ENCODE data around the gene PANX3. TPM values are rescaled to one million over a fixed set of nuclear protein-coding genes. Genes with fewer than 3 reads are reported as not detected.

The PANX3 gene, protein sequence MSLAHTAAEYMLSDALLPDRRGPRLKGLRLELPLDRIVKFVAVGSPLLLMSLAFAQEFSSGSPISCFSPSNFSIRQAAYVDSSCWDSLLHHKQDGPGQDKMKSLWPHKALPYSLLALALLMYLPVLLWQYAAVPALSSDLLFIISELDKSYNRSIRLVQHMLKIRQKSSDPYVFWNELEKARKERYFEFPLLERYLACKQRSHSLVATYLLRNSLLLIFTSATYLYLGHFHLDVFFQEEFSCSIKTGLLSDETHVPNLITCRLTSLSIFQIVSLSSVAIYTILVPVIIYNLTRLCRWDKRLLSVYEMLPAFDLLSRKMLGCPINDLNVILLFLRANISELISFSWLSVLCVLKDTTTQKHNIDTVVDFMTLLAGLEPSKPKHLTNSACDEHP
- not detected for total RNA-seq

DNA sequence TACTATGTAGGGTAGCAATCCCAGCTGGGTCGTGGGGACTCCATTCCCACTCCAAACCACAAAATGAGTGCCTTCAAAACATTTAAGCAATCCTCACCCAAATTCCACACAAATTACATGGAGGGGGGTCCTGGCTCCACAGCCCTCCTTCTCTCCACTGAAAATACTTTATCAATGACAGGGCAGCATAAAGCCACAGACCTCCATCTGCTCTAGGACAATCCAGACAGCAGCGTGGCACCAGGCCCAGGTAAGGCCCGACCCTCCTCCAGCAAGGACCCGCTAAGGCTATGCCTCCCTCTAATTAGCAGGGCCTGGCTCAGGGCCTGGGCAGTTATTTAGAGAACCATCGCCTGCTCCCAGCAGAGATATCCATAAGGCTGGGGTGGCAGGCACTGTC lies at the start of gene PANX3:
Gene PANX3, plus strand, starts transcription at position 365 of the 400 bp plus-strand sequence. CDS start 129 bp downstream, outside the sequence.
- Mint-ChIP-seq H3K27ac (no peak within 1 kb of the TSS), H3K36me3 (ENCODE audit: low read depth) (no peaks in the 10 kb centered on the region), H3K27me3 (no peaks in the 10 kb centered on the region), H3K4me3 (no peak within 1 kb of the TSS), H3K4me1 (peaks cover 9% of the 10 kb centered on the region), H3K9me3 (no peaks in the 10 kb centered on the region)
- POLR2A ChIA-PET, result no interaction called here
- CTCF ChIA-PET, result interaction anchor here (1.6 kb wide), 1 partner anchor 803 kb away, joined by 3 read pairs; no protein-coding TSS in a partner anchor
- no peak for DNase-seq

GRCh38 chr11:124569697-124570096 lies 41.5 kb upstream of the PANX3 start, which contains the start of gene OR8A1:
OR8A1 (plus strand) TSS chr11:124569997; CDS start chr11:124570120, 123 bp downstream.
- Mint-ChIP-seq H3K27ac (no peak within 1 kb of the TSS), H3K4me3 (no peak within 1 kb of the TSS), H3K27me3 (peaks cover 10% of the 10 kb centered on the region)

DNA sequence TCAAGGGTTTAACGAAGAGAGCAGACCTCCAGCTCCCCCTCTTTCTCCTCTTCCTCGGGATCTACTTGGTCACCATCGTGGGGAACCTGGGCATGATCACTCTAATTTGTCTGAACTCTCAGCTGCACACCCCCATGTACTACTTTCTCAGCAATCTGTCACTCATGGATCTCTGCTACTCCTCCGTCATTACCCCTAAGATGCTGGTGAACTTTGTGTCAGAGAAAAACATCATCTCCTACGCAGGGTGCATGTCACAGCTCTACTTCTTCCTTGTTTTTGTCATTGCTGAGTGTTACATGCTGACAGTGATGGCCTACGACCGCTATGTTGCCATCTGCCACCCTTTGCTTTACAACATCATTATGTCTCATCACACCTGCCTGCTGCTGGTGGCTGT lies 41.1 kb upstream of the PANX3 start:
- Mint-ChIP-seq H3K36me3 (ENCODE audit: low read depth) (no peaks in the 10 kb centered on the region), H3K4me1 (no peaks in the 10 kb centered on the region), H3K27ac (no peak overlapping the region), H3K9me3 (no peaks in the 10 kb centered on the region), H3K4me3 (no peak overlapping the region), H3K27me3 (peaks cover 12% of the 10 kb centered on the region)
- no peak for DNase-seq
- CTCF ChIA-PET, result no interaction called here
- POLR2A ChIA-PET, result no interaction called here

More at GRCh38 chr11:124569697-124570096, 41.5 kb upstream of the PANX3 start, which contains the start of gene OR8A1:
- CTCF ChIA-PET, result no interaction called here
- Mint-ChIP-seq H3K36me3 (ENCODE audit: low read depth) (no peaks in the 10 kb centered on the region), H3K9me3 (no peaks in the 10 kb centered on the region), H3K4me1 (no peaks in the 10 kb centered on the region)
- POLR2A ChIA-PET, result no interaction called here
- DNase-seq, result no peak

DNA sequence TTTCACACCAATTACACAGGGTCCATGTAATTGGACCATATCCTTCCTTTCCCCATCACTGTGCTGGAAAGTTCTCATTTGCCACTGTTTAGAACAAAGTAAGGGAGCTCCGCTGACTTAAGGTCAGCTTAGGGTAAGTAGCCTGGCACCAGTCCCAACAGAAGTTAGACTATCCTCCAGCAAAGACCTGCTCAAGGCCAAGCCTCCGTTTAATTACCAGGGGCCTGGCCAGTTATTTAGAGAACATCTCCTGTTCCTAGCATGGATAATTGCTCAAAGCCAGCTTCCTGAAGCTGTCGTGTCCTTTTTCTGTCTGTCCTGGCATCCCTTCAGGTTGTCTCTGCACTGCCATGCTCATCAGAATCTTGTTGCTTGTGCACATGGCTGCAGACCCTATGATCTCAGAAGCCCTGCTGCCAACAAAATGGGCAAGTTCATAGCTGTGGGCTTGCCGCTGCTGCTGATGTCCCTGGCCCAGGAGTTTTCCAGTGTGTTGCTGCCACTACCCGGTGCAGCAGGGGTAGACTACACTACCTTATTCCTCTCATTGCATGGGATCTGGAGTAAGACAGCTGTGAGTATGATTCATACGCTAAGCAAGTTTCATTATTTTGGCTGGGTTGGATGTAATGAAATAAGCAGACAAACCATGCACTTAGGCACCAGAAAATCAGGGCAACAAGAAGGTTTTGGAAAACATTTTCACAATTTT lies 33.4 kb upstream of the PANX3 start:
- H3K36me3 Mint-ChIP-seq (ENCODE audit: low read depth), result no peaks in the 10 kb centered on the region
- DNase-seq, result no peak
- CTCF ChIA-PET, result no interaction called here
- POLR2A ChIA-PET, result no interaction called here
- H3K27ac Mint-ChIP-seq, result no peak overlapping the region
- no peak overlapping the region for H3K4me3 Mint-ChIP-seq
- H3K9me3 Mint-ChIP-seq, result no peaks in the 10 kb centered on the region
- peaks cover 13% of the 10 kb centered on the region for H3K27me3 Mint-ChIP-seq
- H3K4me1 Mint-ChIP-seq, result no peaks in the 10 kb centered on the region

DNA sequence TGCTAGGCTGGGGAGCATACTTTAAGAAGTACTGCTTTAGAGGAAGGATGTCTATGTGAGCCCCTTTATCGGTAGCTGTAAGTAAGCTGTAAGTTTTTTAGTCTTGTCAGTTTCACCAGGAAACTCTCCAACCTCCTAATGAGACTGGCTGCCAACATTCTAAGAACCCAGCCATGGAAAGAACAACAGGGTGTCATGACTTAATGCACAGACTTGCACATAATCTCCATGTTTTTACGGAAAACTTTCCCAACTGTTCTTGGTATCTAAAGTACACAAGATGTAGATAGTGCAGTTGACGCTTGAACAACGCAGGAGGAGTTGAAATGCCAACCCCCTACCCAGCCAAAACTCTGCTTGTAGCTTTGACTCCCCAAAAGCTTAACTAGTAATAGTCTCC lies 32.5 kb upstream of the PANX3 start:
- no peak for DNase-seq
- H3K4me3 Mint-ChIP-seq, result no peak overlapping the region
- no peak overlapping the region for H3K27ac Mint-ChIP-seq
- POLR2A ChIA-PET, result no interaction called here
- H3K4me1 Mint-ChIP-seq, result no peaks in the 10 kb centered on the region
- H3K9me3 Mint-ChIP-seq, result no peaks in the 10 kb centered on the region
- H3K36me3 Mint-ChIP-seq (ENCODE audit: low read depth), result no peaks in the 10 kb centered on the region
- CTCF ChIA-PET, result no interaction called here
- peaks cover 10% of the 10 kb centered on the region for H3K27me3 Mint-ChIP-seq

GRCh38 chr11:124581817-124582216 lies 29.4 kb upstream of the PANX3 start:
- no peaks in the 10 kb centered on the region for H3K4me1 Mint-ChIP-seq

GRCh38 chr11:124582565-124582964 lies 28.7 kb upstream of the PANX3 start:
- ChIA-PET POLR2A (no interaction called here), CTCF (interaction anchor here (1.5 kb wide), 1 partner anchor 20 kb away, joined by 4 read pairs; no protein-coding TSS in a partner anchor)
- no peak overlapping the region for H3K27ac Mint-ChIP-seq
- H3K4me1 Mint-ChIP-seq, result no peaks in the 10 kb centered on the region
- H3K27me3 Mint-ChIP-seq, result peaks cover 9% of the 10 kb centered on the region
- no peak for DNase-seq
- no peaks in the 10 kb centered on the region for H3K36me3 Mint-ChIP-seq (ENCODE audit: low read depth)
- H3K9me3 Mint-ChIP-seq, result no peaks in the 10 kb centered on the region
- H3K4me3 Mint-ChIP-seq, result no peak overlapping the region

More at GRCh38 chr11:124581817-124582216, 29.4 kb upstream of the PANX3 start:
- no peaks in the 10 kb centered on the region for H3K9me3 Mint-ChIP-seq
- peaks cover 4% of the 10 kb centered on the region for H3K27me3 Mint-ChIP-seq
- H3K4me3 Mint-ChIP-seq, result no peak overlapping the region
- CTCF ChIA-PET, result no interaction called here
- no peak for DNase-seq
- POLR2A ChIA-PET, result no interaction called here
- H3K36me3 Mint-ChIP-seq (ENCODE audit: low read depth), result no peaks in the 10 kb centered on the region
- H3K27ac Mint-ChIP-seq, result no peak overlapping the region

DNA sequence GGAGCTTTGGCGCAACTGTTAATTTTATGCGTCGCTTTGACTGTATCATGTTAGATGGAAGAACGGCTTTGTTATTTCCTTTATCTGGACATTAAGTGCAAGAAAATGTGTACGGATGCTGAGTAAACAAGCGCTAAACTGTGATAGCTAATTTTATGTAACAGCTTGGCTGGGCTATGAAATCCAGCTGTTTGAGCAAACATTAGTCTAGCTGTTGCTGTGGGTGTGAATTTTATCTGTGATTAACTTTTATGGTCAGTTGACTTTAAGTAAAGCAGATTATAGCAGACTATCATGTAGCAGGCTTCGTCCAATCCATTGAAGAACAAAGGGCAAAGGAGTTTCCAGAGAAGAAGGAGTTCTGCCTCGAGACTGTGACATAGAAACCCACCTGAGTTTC lies 27.4 kb upstream of the PANX3 start:
- Mint-ChIP-seq H3K27ac (no peak overlapping the region), H3K27me3 (peaks cover 13% of the 10 kb centered on the region), H3K4me1 (no peaks in the 10 kb centered on the region), H3K4me3 (no peak overlapping the region), H3K36me3 (ENCODE audit: low read depth) (no peaks in the 10 kb centered on the region), H3K9me3 (no peaks in the 10 kb centered on the region)
- DNase-seq, result no peak
- ChIA-PET CTCF (interaction anchor here (1.5 kb wide), 1 partner anchor 18 kb away, joined by 4 read pairs; no protein-coding TSS in a partner anchor), POLR2A (no interaction called here)

GRCh38 chr11:124584681-124585372 lies 26.4 kb upstream of the PANX3 start:
- DNase-seq, result no peak
- ChIA-PET POLR2A (no interaction called here), CTCF (interaction anchor here (1.0 kb wide), 1 partner anchor 183 kb away, joined by 4 read pairs; no protein-coding TSS in a partner anchor)
- H3K9me3 Mint-ChIP-seq, result no peaks in the 10 kb centered on the region
- no peaks in the 10 kb centered on the region for H3K36me3 Mint-ChIP-seq (ENCODE audit: low read depth)
- H3K4me1 Mint-ChIP-seq, result no peaks in the 10 kb centered on the region
- no peak overlapping the region for H3K27ac Mint-ChIP-seq
- no peak overlapping the region for H3K4me3 Mint-ChIP-seq
- peaks cover 15% of the 10 kb centered on the region for H3K27me3 Mint-ChIP-seq

DNA sequence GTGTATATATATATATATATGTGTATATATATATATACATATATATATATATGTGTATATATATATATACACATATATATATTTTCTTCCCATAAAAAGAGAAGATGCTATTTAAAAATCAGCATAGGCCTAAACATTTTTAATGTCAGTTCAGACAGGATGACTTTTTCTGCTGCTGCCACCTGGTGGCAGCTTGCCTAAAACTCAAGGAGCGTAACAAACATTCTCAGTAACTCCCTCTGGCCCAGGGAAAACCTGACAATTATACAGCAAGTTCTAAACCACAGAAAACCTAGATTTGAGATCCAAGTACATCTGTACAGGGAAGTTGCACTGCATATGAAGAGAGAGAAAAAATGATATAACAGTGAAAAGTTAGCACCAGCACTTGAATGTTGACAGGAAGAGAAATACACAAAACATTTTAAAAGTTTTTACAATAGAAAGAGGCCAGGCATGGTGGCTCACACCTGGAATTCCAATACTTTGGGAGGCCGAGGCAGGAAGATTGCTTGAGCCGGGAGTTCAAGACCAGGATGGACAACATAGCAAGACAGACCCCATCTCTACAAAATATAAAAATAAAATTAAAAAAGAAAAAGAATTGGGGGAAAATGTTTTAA lies 24.9 kb upstream of the PANX3 start:
- peak; percentile 56 for DNase-seq
- CTCF ChIA-PET, result interaction anchor here (0.9 kb wide), 1 partner anchor 185 kb away, joined by 4 read pairs; no protein-coding TSS in a partner anchor
- Mint-ChIP-seq H3K27ac (no peak overlapping the region), H3K36me3 (ENCODE audit: low read depth) (no peaks in the 10 kb centered on the region), H3K4me1 (no peaks in the 10 kb centered on the region), H3K9me3 (no peaks in the 10 kb centered on the region), H3K27me3 (peaks cover 18% of the 10 kb centered on the region), H3K4me3 (no peak overlapping the region)
- POLR2A ChIA-PET, result no interaction called here

- ChIA-PET POLR2A (no interaction called here), CTCF (no interaction called here)
- no peaks in the 10 kb centered on the region for H3K36me3 Mint-ChIP-seq (ENCODE audit: low read depth)
- H3K4me1 Mint-ChIP-seq, result no peaks in the 10 kb centered on the region
- no peaks in the 10 kb centered on the region for H3K9me3 Mint-ChIP-seq
- DNase-seq, result no peak
- H3K4me3 Mint-ChIP-seq, result no peak overlapping the region
- H3K27me3 Mint-ChIP-seq, result peaks cover 25% of the 10 kb centered on the region
- H3K27ac Mint-ChIP-seq, result no peak overlapping the region
Measured at GRCh38 chr11:124591430-124591829, 19.8 kb upstream of the PANX3 start.

DNA sequence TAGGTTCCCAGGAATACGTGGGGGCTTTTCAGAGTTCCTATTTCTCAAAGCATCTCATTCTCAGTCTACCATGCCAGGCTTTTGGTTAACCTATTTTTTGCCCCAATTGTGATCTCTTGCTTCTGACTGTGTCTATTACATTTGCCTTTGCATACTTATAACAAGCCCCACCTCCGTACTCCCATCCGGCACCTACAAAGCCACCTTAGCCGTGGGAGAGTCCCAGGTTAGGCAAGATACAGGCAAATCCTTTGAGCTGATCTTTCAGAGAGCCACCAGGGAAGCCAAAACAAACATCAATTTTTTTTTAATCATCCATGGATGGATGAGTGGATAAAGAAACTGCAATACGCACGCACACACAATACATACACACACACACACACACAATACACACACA lies 18.6 kb upstream of the PANX3 start:
- Mint-ChIP-seq H3K4me1 (no peaks in the 10 kb centered on the region), H3K9me3 (no peaks in the 10 kb centered on the region), H3K36me3 (ENCODE audit: low read depth) (no peaks in the 10 kb centered on the region), H3K27me3 (peaks cover 28% of the 10 kb centered on the region), H3K4me3 (no peak overlapping the region), H3K27ac (no peak overlapping the region)
- CTCF ChIA-PET, result no interaction called here
- no peak for DNase-seq
- POLR2A ChIA-PET, result no interaction called here
